ENCODE results near the gene GHRH.

- no peak for TF ChIP-seq LEF1 (IDR thresholded peaks at IDR 0.05; ENCODE audit: borderline replicate concordance)
- TF ChIP-seq ARNT (IDR thresholded peaks at IDR 0.05) = no peak
- TF ChIP-seq SP1 (IDR thresholded peaks at IDR 0.05) = no peak
- TF ChIP-seq FOXK2 (IDR thresholded peaks at IDR 0.05) = no peak
- TF ChIP-seq FOXA1 (IDR thresholded peaks at IDR 0.05) = no peak
- TF ChIP-seq L3MBTL2 (conservative IDR thresholded peaks at IDR 0.05) = no peak
- no peak for TF ChIP-seq HDGF (IDR thresholded peaks at IDR 0.05; ENCODE audit: borderline replicate concordance)
- TF ChIP-seq ELF4 (IDR thresholded peaks at IDR 0.05) = no peak
- TF ChIP-seq BHLHE40 (IDR thresholded peaks at IDR 0.05; ENCODE audit: borderline replicate concordance) = no peak
- no peak for TF ChIP-seq NFRKB (IDR thresholded peaks at IDR 0.05)
- no peak for TF ChIP-seq FOXM1 (IDR thresholded peaks at IDR 0.05; ENCODE audit: borderline replicate concordance)
- TF ChIP-seq SUZ12 (IDR thresholded peaks at IDR 0.05) = no peak
- no peak for TF ChIP-seq ZNF384 (IDR thresholded peaks at IDR 0.05)
- TF ChIP-seq TARDBP (IDR thresholded peaks at IDR 0.05) = no peak
Observed at GRCh38 chr20:37290158-37290810, 28.7 kb upstream of the GHRH start.

Data from HEK293T (cell line).